Gastrocnemius medialis (tissue), 4 donors: ENCODE measurements around the gene OR6V1. TPM values are rescaled to one million over a fixed set of nuclear protein-coding genes. Genes with fewer than 3 reads are reported as not detected.

Experiments used
- ATAC-seq, 2 donors: fragments of 150-250 bp; one replicate each; pipeline ENCODE4 v1.9.1; 2016
- DNase-seq, 2 donors: peaks; one replicate each; pipeline ENCODE4 v3.0.0-alpha.2; 2019
- H3K27ac ChIP-seq, 4 donors: fragments of 200-600 bp; sonication (generic); 1 replicate in 1 of 4; 2 replicates in 3 of 4; pipeline ENCODE4 v1.5.1; 2016 to 2018; ENCODE audit warnings: mild to moderate bottlenecking in 2 of 4, moderate library complexity in 1 of 4
- H3K27me3 ChIP-seq, 3 donors: fragments of 200-600 bp; sonication (generic) in 2 of 3; 1 replicate in 1 of 3; 2 replicates in 2 of 3; pipeline versions ENCODE4 v1.5.1 to v1.6.0; 2016 to 2019; ENCODE audit warnings: mild to moderate bottlenecking in 1 of 3, moderate library complexity in 1 of 3
- H3K36me3 ChIP-seq, 2 donors: fragments of 200-600 bp; sonication (generic) in 1 of 2; one replicate each; pipeline ENCODE4 v1.5.1; 2017 to 2018
- H3K4me1 ChIP-seq, 2 donors: fragments of 200-600 bp; sonication (generic) in 1 of 2; one replicate each; pipeline ENCODE4 v1.5.1; 2016 to 2017; ENCODE audit warnings: mild to moderate bottlenecking in 2 of 2
- H3K4me3 ChIP-seq, 4 donors: fragments of 200-600 bp; sonication (generic) in 3 of 4; 1 replicate in 1 of 4; 2 replicates in 3 of 4; pipeline ENCODE4 v1.5.1; 2016 to 2019; ENCODE audit warnings: mild to moderate bottlenecking in 2 of 4
- H3K9me3 ChIP-seq, 3 donors: fragments of 200-600 bp; sonication (generic) in 2 of 3; 1 replicate in 1 of 3; 2 replicates in 2 of 3; pipeline ENCODE4 v1.5.1; 2016 to 2019
- CTCF ChIP-seq, 5 experiments: fragments of 450-650 bp in 3 of 5; fragments of 200-600 bp in 2 of 5; sonication (generic) in 2 of 5; IDR thresholded peaks in 4 of 5; conservative IDR thresholded peaks in 1 of 5; 1 replicate in 4 of 5; 2 replicates in 1 of 5; pipeline ENCODE4 v1.5.1; 2016 to 2019; ENCODE audit warnings: antibody characterized with exemption in 5 of 5, mild to moderate bottlenecking in 3 of 5, moderate library complexity in 3 of 5
- POLR2A ChIP-seq, 2 donors: fragments of 450-650 bp; IDR thresholded peaks; one replicate each; pipeline ENCODE4 v1.6.1; 2017; ENCODE audit warnings: antibody characterized with exemption in 2 of 2, mild to moderate bottlenecking in 2 of 2, moderate library complexity in 2 of 2
- in situ Hi-C, 4 donors: fragments of 200-750 bp; cut with MboI; loops; one replicate each; pipeline versions ENCODE4 v1.15.0 to v1.8.0; 2017; ENCODE audit warnings: low sequenced_read_pairs in 4 of 4
- intact Hi-C: fragments of 100-400 bp; cut with DNase I; formaldehyde crosslinking; loops from one replicate; pipeline ENCODE4 v1.15.1; 2023; ENCODE audit warnings: low total_unique reads
- total RNA-seq, 4 donors: library from RNA; depleted of rRNA; stranded (reverse); fragments of >200 nt; gene quantifications; one replicate each; pipeline versions ENCODE4 v1.1.0 to v1.2.3, GENCODE V29; 2016

OR6V1 gene
- total RNA-seq, 4 donors from 2014 or later = not detected

GRCh38 chr7:143038635-143039034 is 13.5 kb upstream of the OR6V1 start:
- TF ChIP-seq CTCF (IDR thresholded peaks at IDR 0.05 in 4 of 5, conservative IDR thresholded peaks at IDR 0.05 in 1 of 5) = no peak
- TF ChIP-seq POLR2A (IDR thresholded peaks at IDR 0.05) = no peak
- intact Hi-C loops = no loop called here
- Histone ChIP-seq H3K4me1 (no peaks in the 10 kb centered on the region), H3K4me3 (no peak overlapping the region), H3K27ac (no peak overlapping the region), H3K36me3 (no peaks in the 10 kb centered on the region), H3K9me3 (no peaks in the 10 kb centered on the region), H3K27me3 (no peaks in the 10 kb centered on the region)
- ATAC-seq (no peak), DNase-seq (no peak)
- in situ Hi-C loops = no loop called here

- DNase-seq (no peak), ATAC-seq (no peak)
- no peak overlapping the region for H3K4me3 ChIP-seq
- intact Hi-C loops = no loop called here
- no peaks in the 10 kb centered on the region for H3K9me3 ChIP-seq
- in situ Hi-C loops = no loop called here
- H3K27me3 ChIP-seq = no peaks in the 10 kb centered on the region
- H3K27ac ChIP-seq = no peak overlapping the region
- no peak for TF ChIP-seq POLR2A (IDR thresholded peaks at IDR 0.05)
- no peak for TF ChIP-seq CTCF (IDR thresholded peaks at IDR 0.05 in 4 of 5, conservative IDR thresholded peaks at IDR 0.05 in 1 of 5)
- no peaks in the 10 kb centered on the region for H3K4me1 ChIP-seq
- no peaks in the 10 kb centered on the region for H3K36me3 ChIP-seq
Observed at GRCh38 chr7:143040209-143040715, 11.9 kb upstream of the OR6V1 start.

GRCh38 chr7:143041346-143041745 is 10.8 kb upstream of the OR6V1 start:
- Histone ChIP-seq H3K27ac (no peak overlapping the region), H3K9me3 (no peaks in the 10 kb centered on the region), H3K4me1 (no peaks in the 10 kb centered on the region), H3K36me3 (no peaks in the 10 kb centered on the region), H3K27me3 (no peaks in the 10 kb centered on the region), H3K4me3 (no peak overlapping the region)
- intact Hi-C loops (no loop called here), in situ Hi-C loops (no loop called here)
- ATAC-seq = no peak
- no peak for TF ChIP-seq CTCF (IDR thresholded peaks at IDR 0.05 in 4 of 5, conservative IDR thresholded peaks at IDR 0.05 in 1 of 5)
- TF ChIP-seq POLR2A (IDR thresholded peaks at IDR 0.05) = no peak
- DNase-seq = no peak

GRCh38 chr7:143042159-143042789 is 9.9 kb upstream of the OR6V1 start:
- TF ChIP-seq POLR2A (IDR thresholded peaks at IDR 0.05) (no peak), CTCF (IDR thresholded peaks at IDR 0.05 in 4 of 5, conservative IDR thresholded peaks at IDR 0.05 in 1 of 5) (no peak)
- Histone ChIP-seq H3K4me3 (no peak overlapping the region), H3K27ac (no peak overlapping the region), H3K9me3 (no peaks in the 10 kb centered on the region), H3K27me3 (no peaks in the 10 kb centered on the region), H3K4me1 (no peaks in the 10 kb centered on the region), H3K36me3 (no peaks in the 10 kb centered on the region)
- ATAC-seq (no peak), DNase-seq (no peak)
- intact Hi-C loops (no loop called here), in situ Hi-C loops (no loop called here)
